Inflammatory macrophage treated with lipopolysaccharide for 1 hour (primary cell): Measurements from ENCODE around the gene ZC3H12C.
A peak's percentile ranks its signal among the peaks of the same experiment; 100 is the strongest.
"Not testable (repeated sequence)": the region's sequence is repeated elsewhere in the genome, so short reads cannot be mapped to it uniquely, and the experiment has no call there.

ENCODE experiments used
- DNase-seq, 2 donors: peaks; one replicate each; pipeline ENCODE4 v3.0.0-alpha.2; 2020 to 2022

The ZC3H12C gene

DNA sequence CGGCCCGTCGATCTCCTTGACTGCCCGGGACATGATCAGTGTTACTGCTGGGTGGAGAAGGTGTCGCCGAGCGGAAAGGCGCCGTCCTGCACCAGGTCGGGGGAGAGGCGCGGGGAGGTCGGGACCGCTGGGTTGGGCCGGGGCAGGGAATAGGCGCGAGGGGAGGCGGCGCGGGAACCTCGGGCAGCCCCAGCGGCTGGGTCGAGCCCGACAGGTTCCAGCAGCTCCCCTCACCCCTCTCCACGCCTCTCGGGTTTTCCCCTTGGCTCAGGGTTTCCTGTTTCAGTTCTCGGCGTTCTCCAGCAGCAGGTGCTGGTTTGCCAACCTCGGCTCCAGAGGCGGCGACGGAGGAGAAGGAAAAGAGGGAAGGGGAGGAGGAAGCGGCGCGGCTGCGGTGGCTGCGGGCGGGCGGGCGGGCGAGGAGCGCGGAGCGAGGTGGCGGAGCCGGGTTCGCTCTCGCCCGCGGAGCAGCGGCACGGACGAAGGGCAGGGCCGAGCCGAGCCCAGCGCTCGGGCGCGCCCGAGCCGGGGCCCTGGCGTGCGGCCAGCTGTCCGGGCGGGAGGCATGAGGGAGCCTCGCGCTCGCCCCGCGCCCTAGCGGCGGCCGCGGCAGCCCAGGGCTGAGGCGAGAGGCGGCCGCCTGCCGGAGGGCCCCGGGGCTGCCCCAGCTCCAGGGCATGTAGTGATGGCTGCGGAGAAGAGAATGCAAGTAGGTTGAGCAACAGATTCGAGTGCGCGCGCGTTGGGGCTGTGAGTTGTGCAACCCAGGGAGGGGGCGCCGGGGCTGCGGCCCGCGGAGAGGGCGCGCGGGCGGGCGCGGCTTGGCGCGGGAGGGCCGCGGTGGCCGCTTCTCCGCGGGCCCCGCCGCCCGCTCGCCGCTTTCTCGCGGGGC, at the start of gene ZC3H12C:
ZC3H12C (plus strand) TSS at position 878 of the 892 bp plus-strand sequence. CDS start 20 bp downstream, outside the sequence.
- DNase-seq = peak; percentile 87 to 92

DNA sequence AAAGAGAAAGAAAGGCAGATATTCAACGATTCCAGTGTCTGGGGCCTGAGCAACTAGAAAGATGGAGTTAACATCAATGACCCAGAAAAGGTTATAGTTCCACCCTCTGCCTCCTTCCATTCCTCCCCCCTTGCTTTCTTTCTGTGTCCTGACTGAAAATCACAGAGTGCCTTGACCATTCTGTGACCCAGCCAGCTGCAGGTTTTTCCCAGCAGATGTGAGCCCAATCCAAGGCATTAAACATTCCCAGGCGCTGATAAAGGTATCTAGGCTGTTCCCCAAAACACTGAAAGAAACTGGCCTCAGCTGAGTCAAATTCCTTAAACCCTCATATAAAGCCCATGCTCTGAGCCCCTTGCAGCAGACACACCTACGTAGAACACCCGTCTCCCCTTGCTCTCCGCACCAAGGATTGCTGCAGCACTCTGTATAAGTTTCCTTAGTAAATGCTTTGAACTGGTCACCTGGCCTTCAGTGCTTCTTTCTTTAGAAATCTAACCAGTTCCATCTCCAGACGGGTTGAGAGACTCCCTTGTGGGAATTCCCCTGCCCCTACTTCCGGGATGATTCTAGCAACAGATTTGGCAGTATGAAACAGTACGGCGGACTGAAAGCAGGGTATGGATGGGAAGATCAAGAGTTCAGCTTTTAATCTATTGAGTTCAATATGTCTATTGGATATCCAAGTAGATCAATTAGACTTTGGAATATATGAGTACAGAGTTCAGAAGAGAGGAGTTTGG, 48.8 kb upstream of the ZC3H12C start:
- no peak for DNase-seq

DNA sequence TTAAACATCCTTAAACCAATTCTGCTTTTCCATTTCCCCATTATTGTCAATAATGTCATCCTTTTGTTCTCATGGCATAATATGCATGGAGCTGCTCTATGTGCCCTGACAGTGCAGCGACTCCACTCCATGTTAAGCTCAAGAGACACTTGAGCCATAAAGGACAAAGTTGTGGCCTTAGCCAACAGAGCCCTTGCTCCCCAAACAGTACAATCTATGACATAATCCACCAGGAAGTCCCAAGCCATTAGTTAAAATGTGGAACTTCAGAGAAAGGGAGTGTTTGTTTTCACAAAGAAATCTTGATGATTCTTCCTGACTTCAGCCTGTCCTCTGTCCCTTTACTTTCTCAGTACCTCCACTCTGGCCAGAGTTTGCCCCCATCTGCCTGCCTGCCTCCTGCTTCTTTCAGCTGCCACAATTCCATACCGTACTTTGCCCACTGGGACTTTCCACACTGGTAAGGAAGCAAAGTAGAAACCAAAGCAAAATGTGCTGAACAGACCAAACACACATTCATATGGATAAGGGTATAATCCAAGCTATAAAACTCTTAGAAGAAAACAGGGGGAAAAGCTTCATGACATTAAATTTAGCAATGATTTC, 46.3 kb upstream of the ZC3H12C start:
- DNase-seq = peak; percentile 42 to 56

GRCh38 chr11:110049501-110050200, 43.5 kb upstream of the ZC3H12C start:
- DNase-seq = no peak

DNA sequence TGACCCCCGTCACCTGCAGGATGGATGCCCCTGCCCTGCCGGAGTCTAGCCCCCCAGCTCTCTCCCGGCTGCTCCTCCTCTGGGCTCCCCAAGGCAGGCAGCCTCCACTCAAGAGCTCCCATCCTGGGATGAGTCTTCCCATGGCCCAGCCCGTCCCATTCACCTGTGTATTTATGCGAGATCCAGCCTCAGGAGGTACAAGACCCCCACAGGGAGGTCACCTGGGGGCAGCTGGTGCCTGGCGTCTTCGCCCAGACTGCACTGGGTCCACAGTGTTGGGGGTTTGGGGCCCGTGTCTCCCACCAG, 43.0 kb upstream of the ZC3H12C start:
- no peak for DNase-seq

- no peak for DNase-seq
Measured at GRCh38 chr11:110053848-110054414, 39.3 kb upstream of the ZC3H12C start.

DNA sequence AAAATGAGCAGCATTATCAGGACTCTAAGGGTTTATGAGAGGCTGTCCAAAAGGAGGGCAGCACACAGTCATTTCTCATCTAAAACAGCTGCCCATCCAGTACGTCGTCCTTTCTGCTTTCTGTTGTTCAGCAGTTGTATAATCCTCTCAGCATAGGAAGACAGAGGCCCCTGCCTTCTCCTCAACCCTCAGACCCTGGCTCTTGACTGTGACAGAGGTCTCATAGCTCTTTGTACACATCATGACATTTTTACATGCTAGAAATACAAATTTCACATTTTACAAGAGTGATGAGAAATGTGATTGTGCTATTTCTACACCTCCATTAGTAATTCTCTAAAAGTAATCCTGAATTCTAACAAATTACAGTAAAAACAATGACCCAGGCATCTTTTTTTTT, 36.2 kb upstream of the ZC3H12C start:
- DNase-seq = no peak

DNA sequence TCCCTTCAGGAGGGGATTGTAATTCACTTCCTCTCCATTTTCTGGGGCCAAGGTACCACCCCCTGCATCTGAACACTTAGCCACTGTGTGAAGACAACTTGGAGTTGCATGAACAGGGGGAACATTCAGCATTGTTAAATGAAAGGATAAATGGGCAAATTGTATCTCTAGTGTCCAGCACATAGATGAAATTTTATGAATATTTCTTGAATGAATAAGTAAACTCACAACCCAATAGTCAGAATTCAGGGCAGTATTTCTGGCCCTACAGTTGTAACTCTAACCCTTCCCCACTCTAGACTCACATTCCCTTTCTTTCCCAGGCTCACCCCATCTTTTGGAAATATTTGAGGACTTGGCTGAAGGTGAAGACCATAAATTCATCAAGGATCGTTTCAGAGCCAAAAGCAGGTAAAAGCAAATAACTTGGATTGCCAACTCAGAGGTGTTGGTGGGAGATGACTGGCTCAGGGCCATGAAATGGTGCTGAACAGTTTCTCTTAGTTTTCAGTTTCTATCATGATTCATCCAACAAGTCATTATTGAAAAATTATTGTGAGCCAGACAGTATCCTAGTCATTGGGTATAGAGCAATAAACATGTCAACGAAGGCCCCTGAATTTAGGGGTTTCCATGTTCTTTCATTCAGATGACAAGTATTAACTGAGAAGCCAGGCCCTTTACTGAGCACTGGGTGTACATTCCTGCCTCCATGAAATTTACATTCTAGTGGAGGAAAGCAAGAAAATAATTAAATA, 33.3 kb upstream of the ZC3H12C start:
- no peak for DNase-seq

- no peak for DNase-seq
Measured at GRCh38 chr11:110061296-110061695, 31.9 kb upstream of the ZC3H12C start.

DNA sequence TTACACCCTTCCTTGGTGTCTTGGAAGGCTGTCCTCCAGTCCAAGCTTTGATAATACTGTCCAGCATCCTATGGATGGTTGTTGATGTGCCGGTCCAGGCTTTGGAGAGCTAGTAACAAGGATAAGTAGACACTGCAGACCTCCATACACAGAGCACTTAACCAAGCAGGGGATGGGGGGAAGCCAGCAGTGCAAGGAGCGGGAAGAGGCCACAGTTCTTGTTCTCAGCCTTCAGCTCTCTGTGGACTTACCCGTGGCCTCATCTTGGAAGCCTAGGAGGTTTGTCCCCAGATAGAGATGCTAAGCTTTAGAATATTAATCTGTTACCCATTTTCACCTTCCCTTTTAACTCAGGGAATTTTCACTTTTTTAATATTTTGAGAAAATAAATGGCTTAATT, 30.9 kb upstream of the ZC3H12C start:
- DNase-seq = no peak

DNA sequence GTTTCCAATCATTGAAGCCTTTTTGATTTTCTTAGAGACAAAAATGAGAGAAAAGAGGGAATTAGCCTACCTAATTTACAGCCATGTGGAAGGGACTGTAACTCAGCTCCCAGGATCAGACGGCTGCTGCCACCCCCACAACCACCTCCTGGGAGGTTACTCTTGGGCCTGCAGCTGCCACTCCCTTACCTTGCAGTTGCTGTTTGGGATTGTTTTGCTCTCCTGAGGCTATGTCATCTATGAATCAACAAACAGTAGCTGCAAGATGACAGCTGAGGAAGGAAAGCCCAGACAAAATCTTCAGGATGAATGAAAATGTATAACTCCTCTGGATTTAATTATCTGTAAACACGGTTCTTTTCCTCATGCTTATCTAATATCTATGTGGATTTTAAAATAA, 28.0 kb upstream of the ZC3H12C start:
- no peak for DNase-seq

DNA sequence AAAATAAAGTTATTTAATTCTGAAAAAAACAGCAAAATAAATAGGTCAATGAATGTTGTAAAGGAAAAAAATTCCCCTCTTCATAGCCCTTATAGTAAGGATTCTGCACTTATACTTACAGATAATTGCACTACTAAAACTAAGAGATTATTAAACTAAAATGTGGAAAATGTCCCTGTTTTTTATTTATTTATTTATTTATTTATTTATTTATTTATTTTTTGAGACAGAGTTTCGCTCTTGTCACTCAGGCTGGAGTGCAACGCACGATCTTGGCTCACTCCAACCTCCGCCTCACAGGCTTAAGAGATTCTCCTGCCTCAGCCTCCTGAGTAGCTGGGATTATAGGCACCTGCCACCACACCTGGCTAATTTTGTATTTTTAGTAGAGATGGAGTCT, 25.2 kb upstream of the ZC3H12C start:
- not testable (repeated sequence) for DNase-seq

- peak; percentile 47 to 49 for DNase-seq
Measured at GRCh38 chr11:110069158-110069737, 23.9 kb upstream of the ZC3H12C start.

DNA sequence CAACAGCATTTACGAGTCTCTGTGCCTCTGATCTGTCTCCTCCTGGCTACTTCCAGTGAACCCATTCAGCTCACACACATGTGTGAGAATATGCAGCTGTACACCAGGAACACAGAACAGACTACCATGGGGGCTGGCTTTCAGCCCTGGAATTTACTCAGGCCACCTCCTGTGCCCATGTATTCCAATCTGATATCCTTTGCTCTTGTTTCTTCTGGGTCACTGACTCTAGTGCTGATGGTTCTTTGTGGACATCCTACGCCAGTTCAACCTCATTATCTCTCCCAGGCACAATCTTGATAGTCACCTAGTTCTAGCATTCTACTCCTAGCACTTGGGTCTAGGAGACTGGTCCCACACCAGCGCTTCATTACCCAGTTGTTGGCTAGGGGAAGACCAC, 23.0 kb upstream of the ZC3H12C start:
- DNase-seq = no peak

GRCh38 chr11:110071197-110071596, 22.0 kb upstream of the ZC3H12C start:
- DNase-seq = no peak

DNA sequence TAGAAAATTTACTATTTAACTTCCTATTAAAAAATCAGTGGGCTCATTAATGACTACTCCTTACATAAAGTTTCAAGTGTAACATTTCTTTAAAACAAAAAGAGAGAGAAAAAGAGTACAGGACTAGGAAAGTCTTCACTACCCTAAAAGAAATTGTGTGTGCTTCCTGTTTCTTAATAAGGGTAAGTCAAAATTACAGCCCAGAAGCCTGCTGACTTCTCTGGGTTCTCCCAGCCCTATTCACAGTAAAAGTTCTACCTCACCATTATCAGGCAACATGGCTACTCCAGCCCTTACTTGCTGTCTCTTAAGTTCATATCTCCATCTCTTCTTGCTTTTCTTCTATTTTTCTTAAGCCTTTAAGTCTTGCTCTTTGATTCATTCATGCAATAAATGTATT, 20.3 kb upstream of the ZC3H12C start:
- DNase-seq = peak; percentile 52 to 67

- no peak for DNase-seq
Measured at GRCh38 chr11:110074499-110074898, 18.7 kb upstream of the ZC3H12C start.

GRCh38 chr11:110075105-110075846, 17.9 kb upstream of the ZC3H12C start:
- peak in 1 of 2 donors; percentile 67 for DNase-seq

DNA sequence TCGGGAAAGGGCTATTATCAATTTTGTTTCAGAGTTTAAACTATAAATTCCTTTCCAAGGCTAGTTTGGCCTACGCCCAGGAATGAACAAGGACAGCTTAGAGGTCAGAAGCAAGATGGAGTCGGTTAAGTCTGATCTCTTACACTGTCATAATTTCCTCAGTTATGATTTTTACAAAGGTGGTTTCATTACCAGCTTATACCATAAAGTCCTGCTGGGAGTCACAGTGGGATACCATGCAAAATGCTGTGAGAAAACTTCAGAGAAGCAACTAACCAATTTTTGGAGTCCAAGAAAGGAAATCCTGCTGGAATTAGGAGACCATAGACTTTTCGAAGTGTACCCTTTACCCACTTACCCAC, 17.4 kb upstream of the ZC3H12C start:
- no peak for DNase-seq

DNA sequence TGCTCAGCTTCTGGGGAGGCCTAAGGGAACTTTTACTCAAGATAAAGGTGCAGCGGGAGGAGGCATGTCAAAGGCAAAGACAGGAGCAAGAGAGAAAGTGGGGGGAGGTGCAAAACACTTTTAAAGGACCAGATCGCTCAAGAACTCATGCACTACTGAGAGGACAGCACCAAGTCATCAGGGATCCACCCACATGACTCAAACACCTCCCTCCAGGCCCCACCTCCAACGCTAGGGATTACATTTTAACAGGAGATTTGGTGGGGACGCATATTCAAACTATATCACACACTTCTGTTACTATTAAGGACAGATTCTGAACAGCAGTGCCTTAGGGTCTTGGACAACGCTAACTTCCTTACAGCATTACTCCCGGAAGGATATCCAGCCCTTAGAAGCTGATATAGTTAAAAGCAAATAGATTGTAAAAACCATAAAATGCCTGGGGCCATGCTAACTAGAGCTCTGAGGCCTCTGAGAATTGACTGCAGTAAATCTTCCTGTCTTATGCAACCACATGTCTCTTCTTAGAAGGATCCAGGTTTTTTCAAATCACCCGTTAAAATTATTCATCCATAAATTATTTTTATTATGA, 16.7 kb upstream of the ZC3H12C start:
- no peak for DNase-seq

DNA sequence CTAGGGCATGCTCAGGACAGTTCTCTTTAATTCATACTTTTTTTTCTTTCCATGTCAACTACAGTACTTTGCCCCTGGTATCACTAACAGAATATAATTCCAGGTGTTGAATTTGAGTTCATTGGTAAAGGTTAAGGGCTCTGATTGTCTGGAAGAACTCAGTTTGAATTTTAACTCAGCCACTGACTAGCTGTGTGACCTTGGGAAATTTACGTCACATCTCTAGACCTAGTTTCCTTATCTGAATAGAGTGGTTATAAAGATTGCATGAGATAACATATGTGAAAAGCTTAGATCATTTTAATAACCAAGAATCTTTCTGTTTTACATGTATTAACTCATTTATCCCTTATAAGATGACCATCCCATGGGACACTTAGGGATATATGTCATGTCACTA, 15.8 kb upstream of the ZC3H12C start:
- DNase-seq = no peak
